GM18868 (cell line): ENCODE data around the gene CEP41.
A peak's percentile ranks its signal among the peaks of the same experiment; 100 is the strongest.

Experiments used
- ATAC-seq: cut with Tn5 transposase; IDR thresholded peaks from one replicate; pipeline ENCODE4 v1.9.1; 2021; ENCODE audit warnings: mild to moderate bottlenecking, moderate library complexity; ENCODE audit not compliant: unreplicated experiment

Gene CEP41

DNA sequence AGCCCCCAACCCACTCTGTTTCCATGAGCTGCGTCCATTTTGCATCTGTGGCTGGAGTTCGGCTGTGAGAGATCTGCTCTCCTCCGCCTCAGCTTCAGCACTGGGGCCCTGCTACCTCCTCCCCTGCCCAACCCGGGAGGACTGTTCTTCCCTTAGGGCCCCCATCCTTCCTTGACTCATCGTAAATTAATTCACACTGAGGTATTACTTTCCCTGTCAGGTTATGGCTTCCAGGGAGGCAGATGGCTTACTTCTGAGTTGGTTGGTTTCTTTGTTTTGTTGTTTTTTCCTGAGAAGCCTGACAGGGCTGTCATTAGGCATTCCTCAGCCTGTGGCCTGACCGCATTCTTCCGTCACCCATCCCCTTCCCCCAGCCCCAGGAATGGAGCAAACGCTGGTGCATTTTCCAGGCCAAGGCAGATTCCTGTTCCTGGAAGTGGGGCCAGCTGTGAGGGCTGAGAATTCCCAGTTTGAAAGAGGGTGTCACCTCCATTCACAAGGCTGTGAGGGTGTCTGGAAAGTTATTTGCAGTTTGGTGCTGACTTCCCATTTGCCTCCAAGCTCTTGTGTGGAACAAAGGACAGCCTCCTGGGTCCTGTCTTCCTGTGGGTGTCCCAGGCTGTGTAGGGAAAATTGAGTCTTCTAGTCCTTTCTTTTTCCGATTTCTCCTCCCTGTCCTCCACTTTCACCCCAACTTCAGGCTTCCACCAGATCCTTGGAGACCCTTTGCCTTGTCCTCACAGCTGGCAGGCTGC is 84.5 kb downstream of the CEP41 start:
- no peak for ATAC-seq

DNA sequence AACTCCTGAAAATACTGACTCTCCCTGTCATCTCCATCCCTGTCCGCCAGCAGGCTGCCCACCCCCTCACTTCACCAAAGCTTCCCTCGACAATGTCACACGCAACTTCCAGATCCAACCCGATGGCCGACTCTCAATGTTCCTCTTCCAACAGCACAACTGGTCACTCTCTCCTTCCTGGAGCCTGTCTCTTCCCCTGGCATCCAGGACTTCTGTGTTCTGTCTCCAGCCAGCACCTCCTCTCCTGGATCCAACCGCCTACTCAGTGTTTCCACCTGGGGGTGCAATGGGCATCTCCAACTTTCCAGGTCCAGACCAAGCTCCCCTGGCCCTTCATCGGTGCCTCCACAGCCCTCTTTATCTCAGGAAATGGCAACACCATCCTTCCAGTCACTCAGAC is 87.6 kb downstream of the CEP41 start:
- ATAC-seq: no peak

- ATAC-seq: no peak
Measured at GRCh38 chr7:130352194-130353074, 88.4 kb downstream of the CEP41 start.

GRCh38 chr7:130351791-130352090 is 89.1 kb downstream of the CEP41 start:
- no peak for ATAC-seq

DNA sequence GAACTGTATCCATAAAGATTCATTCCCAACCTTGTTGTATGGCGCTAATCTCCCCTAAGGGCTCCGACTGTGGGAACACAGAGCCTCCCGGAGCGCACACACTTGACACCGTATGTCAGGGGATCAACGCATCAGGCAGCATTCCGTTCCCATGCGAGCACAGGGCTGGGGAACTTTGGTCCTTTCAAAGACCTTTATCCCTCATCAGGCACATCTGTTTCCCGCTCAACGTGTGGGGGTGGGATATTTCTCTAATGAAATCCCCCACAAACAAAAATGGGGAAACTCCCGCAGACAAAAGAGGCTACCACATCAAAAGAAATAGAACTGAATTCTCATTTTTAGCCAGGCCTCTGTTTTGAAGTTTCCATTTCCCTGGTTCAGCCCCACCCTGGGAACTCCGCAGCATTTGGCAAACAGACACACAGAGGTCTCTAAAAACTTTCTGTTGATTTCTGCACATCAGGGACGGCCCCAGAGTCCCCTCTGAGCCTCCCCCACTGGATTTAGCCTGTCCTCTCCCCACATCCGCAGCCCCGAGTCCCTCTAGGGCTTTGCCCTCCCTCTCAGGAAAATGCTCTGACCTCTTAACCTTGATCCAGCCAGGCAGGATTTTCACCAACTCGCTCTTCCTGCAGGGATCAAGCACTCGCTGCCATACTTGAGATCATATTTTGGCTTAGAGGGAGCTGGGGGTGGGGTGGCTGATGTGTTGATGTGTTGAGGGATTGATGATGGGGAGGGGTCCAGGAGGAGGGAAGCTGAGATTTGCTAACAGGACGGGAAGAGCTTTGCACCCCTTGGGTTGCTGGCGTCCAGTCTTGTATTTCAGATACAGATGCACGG is 89.6 kb downstream of the CEP41 start:
- ATAC-seq: peak; percentile 52

DNA sequence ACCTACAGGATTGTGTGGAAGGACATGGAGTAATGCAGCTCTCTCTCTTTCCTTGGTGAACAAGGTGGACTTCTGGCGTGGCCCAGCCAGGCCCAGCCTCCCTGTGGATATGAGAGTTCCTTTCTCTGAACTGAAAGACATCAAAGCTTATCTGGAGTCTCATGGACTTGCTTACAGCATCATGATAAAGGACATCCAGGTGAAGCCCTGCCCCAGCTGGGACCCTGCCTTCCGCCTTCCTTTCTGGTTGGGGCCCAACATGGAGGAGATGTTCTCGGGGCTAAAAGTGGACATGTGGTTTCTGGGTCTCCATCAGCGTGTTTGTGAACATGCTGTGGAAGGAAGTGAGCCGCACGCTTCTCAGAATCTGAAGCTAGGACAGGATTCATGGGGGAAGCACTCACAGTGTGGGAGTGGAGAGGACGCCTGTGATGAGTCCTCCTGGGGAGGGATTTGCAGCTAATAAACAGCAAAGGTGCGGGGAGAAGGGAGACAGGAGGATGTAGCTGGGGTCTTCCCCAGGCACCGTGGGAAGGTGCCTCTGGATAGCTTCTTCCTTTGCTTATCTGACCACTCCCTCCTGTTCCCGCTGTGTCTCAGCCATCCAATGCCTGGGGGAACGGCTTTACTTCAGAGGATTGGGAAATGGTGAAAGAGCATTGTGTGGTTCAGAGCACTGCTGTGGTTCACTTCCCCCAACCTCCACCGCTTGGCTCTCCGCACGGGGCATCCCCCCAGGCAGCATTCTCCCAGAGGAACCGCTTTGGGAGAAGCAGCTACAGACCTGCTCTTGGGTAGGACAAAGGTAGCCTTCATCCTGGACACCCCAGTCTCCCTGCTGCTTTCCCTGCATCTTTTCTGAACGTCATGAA is 90.7 kb downstream of the CEP41 start:
- ATAC-seq: no peak

GRCh38 chr7:130346941-130347340 is 93.9 kb downstream of the CEP41 start:
- no peak for ATAC-seq

- no peak for ATAC-seq
Measured at GRCh38 chr7:130346177-130346905, 94.5 kb downstream of the CEP41 start.

DNA sequence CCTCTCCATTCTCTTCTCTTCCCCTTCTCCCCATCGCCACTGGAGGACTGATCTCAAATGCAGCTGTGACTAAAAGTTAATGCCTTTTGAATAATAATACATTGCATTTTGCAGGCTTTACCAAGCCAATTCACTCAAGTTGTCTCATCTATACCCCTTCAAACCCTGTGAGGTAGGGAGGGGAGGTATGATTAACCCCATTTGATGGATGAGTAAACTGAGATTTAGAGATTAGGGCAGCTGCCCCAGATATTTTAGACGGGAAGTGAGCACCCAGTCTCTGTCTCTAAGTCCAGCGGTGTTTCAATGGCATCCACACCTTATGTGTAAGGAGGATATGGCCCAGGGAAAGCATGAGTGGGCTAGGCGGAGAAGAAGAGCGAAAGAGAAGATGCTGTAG is 95.1 kb downstream of the CEP41 start:
- ATAC-seq: no peak

- no peak for ATAC-seq
Measured at GRCh38 chr7:130345136-130345535, 95.7 kb downstream of the CEP41 start.

DNA sequence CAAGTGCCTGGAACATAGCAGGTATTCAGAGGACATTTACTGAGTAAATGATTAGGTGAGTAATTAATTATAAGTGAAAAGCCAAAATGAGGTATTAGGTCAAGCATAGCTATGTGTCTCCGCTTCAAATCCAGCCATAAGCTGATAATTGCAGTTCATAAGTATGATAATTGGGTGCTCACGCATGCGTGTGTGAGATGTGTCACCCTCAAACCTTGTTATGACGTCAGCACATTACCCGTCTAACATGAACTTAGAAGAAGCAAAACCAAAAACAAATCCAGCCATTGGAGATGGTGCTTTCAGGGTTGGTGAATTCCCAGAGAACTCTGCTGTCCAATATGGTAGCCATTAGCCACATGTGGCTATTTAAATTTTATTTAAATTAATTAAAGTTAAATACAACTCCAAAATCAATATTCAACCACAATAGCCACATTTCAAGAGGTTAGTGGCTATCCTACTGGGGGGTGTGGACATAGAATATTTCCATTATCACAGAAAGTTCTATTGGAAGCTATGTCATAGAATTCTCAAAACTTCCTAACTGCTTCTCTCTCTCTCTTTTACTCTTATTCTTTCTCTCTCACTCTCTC is 96.4 kb downstream of the CEP41 start, which contains the start of gene CPA5:
CPA5 (plus strand) TSS at position 546 of the 596 bp plus-strand sequence. CDS start 1,670 bp downstream, outside the sequence.
- no peak for ATAC-seq
